ENCODE measurements around the gene TECR.

GRCh38 chr19:14562660-14563589, 33.5 kb downstream of the TECR start:
- TF ChIP-seq POLR2A (IDR thresholded peaks at IDR 0.05; ENCODE audit: low read depth, low read length) (no peak), POLR2AphosphoS5 (IDR thresholded peaks at IDR 0.05; ENCODE audit: low read depth, low read length) (no peak)
